ENCODE results near the gene VAPA. TPM values are rescaled to one million over a fixed set of nuclear protein-coding genes. Genes with fewer than 3 reads are reported as not detected.
A peak's percentile ranks its signal among the peaks of the same experiment; 100 is the strongest.

The VAPA gene
- polyA plus RNA-seq, 1 donor (not counting 4 experiments of a cell fraction or from before 2014, with no cell fraction given): 350 TPM

- FAIRE-seq (peak; percentile 26), DNase-seq (ENCODE audit: low read depth, low spot score) (no peak)
- Histone ChIP-seq H4K20me1 (ENCODE audit: control insufficient read depth, extremely low read depth, insufficient read depth, low read length) (no peaks in the 10 kb centered on the region), H3K4me3 (ENCODE audit: control insufficient read depth in 2 of 3, extremely low read depth in 1 of 3, insufficient read depth in 2 of 3, low read depth in 1 of 3, low read length in 3 of 3) (no peak overlapping the region), H3K9me3 (ENCODE audit: control insufficient read depth, low read depth, low read length) (no peaks in the 10 kb centered on the region), H3K9ac (ENCODE audit: control insufficient read depth, extremely low read depth, insufficient read depth, low read length) (no peak overlapping the region), H3K27me3 (ENCODE audit: control insufficient read depth, extremely low read depth, insufficient read depth, low read length) (no peaks in the 10 kb centered on the region), H3K79me2 (ENCODE audit: control insufficient read depth, insufficient read depth, low read length) (no peaks in the 10 kb centered on the region), H3K4me2 (ENCODE audit: control insufficient read depth, extremely low read depth, insufficient read depth, low read depth, low read length) (no peak overlapping the region), H3K4me1 (ENCODE audit: control insufficient read depth, extremely low read depth, insufficient read depth, low read length) (no peaks in the 10 kb centered on the region), H3K9me1 (ENCODE audit: control insufficient read depth, extremely low read depth, insufficient read depth, low read length) (no peaks in the 10 kb centered on the region), H2AFZ (ENCODE audit: control insufficient read depth, low read length) (no peak overlapping the region), H3K27ac (ENCODE audit: control insufficient read depth, insufficient read depth, low read length) (no peak overlapping the region), H3K36me3 (ENCODE audit: control insufficient read depth in 2 of 2, extremely low read depth in 1 of 2, insufficient read depth in 2 of 2, low read length in 2 of 2) (no peaks in the 10 kb centered on the region)
- no peak for TF ChIP-seq EZH2 (IDR thresholded peaks at IDR 0.05; ENCODE audit: low read length)
- dilution Hi-C loops (cut with MboI; ENCODE audit: extremely low pct_ligation_motif_present, low sequenced_read_pairs): no loop called here
These were observed 8.4 kb upstream of the VAPA start for GRCh38 chr18:9905401-9905922.

DNA sequence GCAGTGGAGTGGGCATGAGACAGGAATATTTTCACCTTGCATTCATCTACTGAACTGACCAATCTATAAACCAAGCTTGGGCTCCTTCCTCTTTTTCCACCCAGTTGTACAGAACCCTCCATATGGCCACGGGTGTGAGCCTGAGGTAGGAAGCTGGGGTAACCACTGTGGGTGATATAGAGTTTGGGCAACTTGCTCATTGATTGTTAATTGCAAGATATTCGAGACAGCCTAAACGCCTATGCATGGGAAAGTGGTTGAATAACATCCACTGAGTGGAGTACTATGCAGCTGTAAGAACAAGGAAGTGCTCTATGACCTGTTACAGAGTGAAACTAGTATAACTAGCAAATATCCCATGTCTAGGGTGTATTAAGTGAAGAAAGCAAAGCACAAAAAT lies 7.3 kb upstream of the VAPA start:
- Histone ChIP-seq H3K27me3 (ENCODE audit: control insufficient read depth, extremely low read depth, insufficient read depth, low read length) (no peaks in the 10 kb centered on the region), H3K36me3 (ENCODE audit: control insufficient read depth in 2 of 2, extremely low read depth in 1 of 2, insufficient read depth in 2 of 2, low read length in 2 of 2) (no peaks in the 10 kb centered on the region), H2AFZ (ENCODE audit: control insufficient read depth, low read length) (no peak overlapping the region), H4K20me1 (ENCODE audit: control insufficient read depth, extremely low read depth, insufficient read depth, low read length) (no peaks in the 10 kb centered on the region), H3K9ac (ENCODE audit: control insufficient read depth, extremely low read depth, insufficient read depth, low read length) (no peak overlapping the region), H3K4me3 (ENCODE audit: control insufficient read depth in 2 of 3, extremely low read depth in 1 of 3, insufficient read depth in 2 of 3, low read depth in 1 of 3, low read length in 3 of 3) (no peak overlapping the region), H3K4me2 (ENCODE audit: control insufficient read depth, extremely low read depth, insufficient read depth, low read depth, low read length) (no peak overlapping the region), H3K27ac (ENCODE audit: control insufficient read depth, insufficient read depth, low read length) (no peak overlapping the region), H3K9me3 (ENCODE audit: control insufficient read depth, low read depth, low read length) (no peaks in the 10 kb centered on the region), H3K9me1 (ENCODE audit: control insufficient read depth, extremely low read depth, insufficient read depth, low read length) (no peaks in the 10 kb centered on the region), H3K79me2 (ENCODE audit: control insufficient read depth, insufficient read depth, low read length) (no peaks in the 10 kb centered on the region), H3K4me1 (ENCODE audit: control insufficient read depth, extremely low read depth, insufficient read depth, low read length) (no peaks in the 10 kb centered on the region)
- no peak for TF ChIP-seq EZH2 (IDR thresholded peaks at IDR 0.05; ENCODE audit: low read length)
- no peak for TF ChIP-seq CTCF (optimal IDR thresholded peaks at IDR 0.05 in 1 of 3, IDR thresholded peaks at IDR 0.05 in 1 of 3, conservative IDR thresholded peaks at IDR 0.05 in 1 of 3; ENCODE audit: extremely low read depth in 1 of 3, insufficient read depth in 2 of 3, low read length in 3 of 3)
- dilution Hi-C loops (cut with MboI; ENCODE audit: extremely low pct_ligation_motif_present, low sequenced_read_pairs): no loop called here
- DNase-seq (ENCODE audit: low read depth, low spot score) (no peak), FAIRE-seq (no peak)

- dilution Hi-C loops (cut with MboI; ENCODE audit: extremely low pct_ligation_motif_present, low sequenced_read_pairs): no loop called here
- no peak overlapping the region for H2AFZ ChIP-seq (ENCODE audit: control insufficient read depth, low read length)
- no peak for DNase-seq (ENCODE audit: low read depth, low spot score)
- TF ChIP-seq EZH2 (IDR thresholded peaks at IDR 0.05; ENCODE audit: low read length) (no peak), CTCF (optimal IDR thresholded peaks at IDR 0.05 in 1 of 3, IDR thresholded peaks at IDR 0.05 in 1 of 3, conservative IDR thresholded peaks at IDR 0.05 in 1 of 3; ENCODE audit: extremely low read depth in 1 of 3, insufficient read depth in 2 of 3, low read length in 3 of 3) (no peak)
- H3K27ac ChIP-seq (ENCODE audit: control insufficient read depth, insufficient read depth, low read length): no peak overlapping the region
- H3K27me3 ChIP-seq (ENCODE audit: control insufficient read depth, extremely low read depth, insufficient read depth, low read length): no peaks in the 10 kb centered on the region
- no peaks in the 10 kb centered on the region for H4K20me1 ChIP-seq (ENCODE audit: control insufficient read depth, extremely low read depth, insufficient read depth, low read length)
- H3K79me2 ChIP-seq (ENCODE audit: control insufficient read depth, insufficient read depth, low read length): no peaks in the 10 kb centered on the region
- peaks cover under 1% of the 10 kb centered on the region for H3K4me1 ChIP-seq (ENCODE audit: control insufficient read depth, extremely low read depth, insufficient read depth, low read length)
- no peaks in the 10 kb centered on the region for H3K9me3 ChIP-seq (ENCODE audit: control insufficient read depth, low read depth, low read length)
- no peak overlapping the region for H3K4me3 ChIP-seq (ENCODE audit: control insufficient read depth in 2 of 3, extremely low read depth in 1 of 3, insufficient read depth in 2 of 3, low read depth in 1 of 3, low read length in 3 of 3)
- no peak overlapping the region for H3K4me2 ChIP-seq (ENCODE audit: control insufficient read depth, extremely low read depth, insufficient read depth, low read depth, low read length)
- H3K9me1 ChIP-seq (ENCODE audit: control insufficient read depth, extremely low read depth, insufficient read depth, low read length): no peaks in the 10 kb centered on the region
- no peak overlapping the region for H3K9ac ChIP-seq (ENCODE audit: control insufficient read depth, extremely low read depth, insufficient read depth, low read length)
- FAIRE-seq: no peak
- no peaks in the 10 kb centered on the region for H3K36me3 ChIP-seq (ENCODE audit: control insufficient read depth in 2 of 2, extremely low read depth in 1 of 2, insufficient read depth in 2 of 2, low read length in 2 of 2)
These were observed 5.9 kb upstream of the VAPA start for GRCh38 chr18:9907867-9908266.
